H1 (cell line): Measurements from ENCODE around the gene MESD. TPM values are rescaled to one million over a fixed set of nuclear protein-coding genes. Genes with fewer than 3 reads are reported as not detected.

Experiments
- CTCF ChIA-PET: fragments of 300-600 bp; sonication (Branson Sonifier 250); formaldehyde crosslinking; loops from one replicate; lab custom pipeline; 2021; ENCODE audit not compliant: partially characterized antibody; lab: Charles Lee
- POLR2A ChIA-PET: fragments of 300-600 bp; sonication (Branson Sonifier 250); formaldehyde crosslinking; loops from one replicate; lab custom pipeline; 2021; ENCODE audit warnings: inconsistent platforms; ENCODE audit not compliant: partially characterized antibody; lab: Charles Lee
- DNase-seq, 2 experiments: peaks; one replicate each; pipeline versions ENCODE4 v3.0.0 to v3.0.0-alpha.2; 2010 to 2022; ENCODE audit warnings: low spot score in 2 of 2, low read depth in 1 of 2, mixed read lengths in 1 of 2
- FAIRE-seq: peaks from 2 replicates; lab custom pipeline; 2011; peaks lifted over from hg19 to GRCh38; lab: Jason Lieb, UNC
- H2AFZ ChIP-seq: 2 replicates; pipeline ENCODE4 v1.8.1; 2012; ENCODE audit warnings: low read length, inconsistent platforms
- H2AK5ac ChIP-seq: 2 replicates; pipeline ENCODE4 v1.6.1; 2013; ENCODE audit warnings: low read depth, low read length
- H2BK120ac ChIP-seq: replicated peaks from 2 replicates; pipeline ENCODE3; 2013; ENCODE audit warnings: low read depth, low read length, inconsistent platforms
- H2BK12ac ChIP-seq: 2 replicates; pipeline ENCODE4 v1.6.1; 2013; ENCODE audit warnings: low read depth, low read length
- H2BK15ac ChIP-seq: 2 replicates; pipeline ENCODE4 v1.6.1; 2013; ENCODE audit warnings: low read length
- H2BK20ac ChIP-seq: 2 replicates; pipeline ENCODE4 v1.6.1; 2013; ENCODE audit warnings: low read length
- H2BK5ac ChIP-seq: 2 replicates; pipeline ENCODE4 v1.6.1; 2013; ENCODE audit warnings: low read depth, low read length
- H3K14ac ChIP-seq: 2 replicates; pipeline ENCODE4 v1.6.1; 2013; ENCODE audit warnings: inconsistent platforms; ENCODE audit not compliant: insufficient read length
- H3K18ac ChIP-seq: 2 replicates; pipeline ENCODE4 v1.6.1; 2013; ENCODE audit warnings: low read length; ENCODE audit errors: extremely low read depth
- H3K23ac ChIP-seq: 2 replicates; pipeline ENCODE4 v1.6.1; 2013; ENCODE audit warnings: inconsistent platforms; ENCODE audit not compliant: insufficient read length
- H3K23me2 ChIP-seq: 2 replicates; pipeline ENCODE4 v1.6.1; 2013; ENCODE audit warnings: low read depth, low read length
- H3K27ac ChIP-seq: 2 replicates; pipeline ENCODE4 v1.6.1; 2011; ENCODE audit warnings: low read depth, low read length, inconsistent platforms
- H3K27me3 ChIP-seq, 4 experiments: replicated peaks in 1 of 4; 1 replicate in 1 of 4; 2 replicates in 3 of 4; pipeline versions ENCODE4 v1.6.1 to v1.8.1; 2011 to 2013; ENCODE audit warnings: low read length in 3 of 4, mild to moderate bottlenecking in 3 of 4, inconsistent platforms in 2 of 4, mixed read lengths in 2 of 4, moderate library complexity in 1 of 4; ENCODE audit not compliant: control insufficient read depth in 3 of 4, insufficient read depth in 3 of 4; ENCODE audit errors: extremely low read depth in 1 of 4
- H3K36me3 ChIP-seq, 4 experiments: 2 replicates each; pipeline versions ENCODE4 v1.6.1 to v1.8.1; 2011 to 2013; ENCODE audit warnings: mild to moderate bottlenecking in 4 of 4, low read length in 3 of 4, moderate library complexity in 2 of 4, control low read depth in 1 of 4, inconsistent platforms in 1 of 4; ENCODE audit not compliant: insufficient read depth in 4 of 4, control insufficient read depth in 2 of 4
- H3K4ac ChIP-seq: replicated peaks from 2 replicates; pipeline ENCODE3; 2013; ENCODE audit warnings: low read length, low read depth, mixed read lengths, inconsistent platforms; ENCODE audit not compliant: insufficient read length
- H3K4me1 ChIP-seq, 4 experiments: replicated peaks in 1 of 4; 1 replicate in 1 of 4; 2 replicates in 3 of 4; pipeline versions ENCODE4 v1.6.1 to v1.8.1; 2011 to 2013; ENCODE audit warnings: low read length in 3 of 4, inconsistent platforms in 2 of 4, mixed read lengths in 1 of 4; ENCODE audit not compliant: insufficient read depth in 4 of 4, control insufficient read depth in 3 of 4
- H3K4me2 ChIP-seq, 2 experiments: 2 replicates each; pipeline versions ENCODE4 v1.6.1 to v1.8.1; 2011 to 2013; ENCODE audit warnings: low read depth in 2 of 2, low read length in 2 of 2, control low read depth in 1 of 2, inconsistent platforms in 1 of 2, mild to moderate bottlenecking in 1 of 2; ENCODE audit not compliant: insufficient read depth in 1 of 2
- H3K4me3 ChIP-seq, 4 experiments: fragments of 200-600, 300-600 bp in 1 of 4; sonication (generic), shearing (Covaris generic), sonication (Bioruptor Twin) in 1 of 4; 2 replicates each; pipeline versions ENCODE4 v1.5.1 to v1.8.1; 2011 to 2016; ENCODE audit warnings: low read length in 4 of 4, low read depth in 3 of 4, control low read depth in 2 of 4, inconsistent platforms in 2 of 4, mild to moderate bottlenecking in 2 of 4, mixed read lengths in 1 of 4, moderate library complexity in 1 of 4; ENCODE audit not compliant: insufficient read depth in 2 of 4; ENCODE audit errors: extremely low read depth in 1 of 4
- H3K56ac ChIP-seq: replicated peaks from 2 replicates; pipeline ENCODE3; 2013; ENCODE audit warnings: low read depth, mild to moderate bottlenecking, mixed read lengths, low read length, inconsistent platforms; ENCODE audit not compliant: insufficient read length
- H3K79me1 ChIP-seq: 2 replicates; pipeline ENCODE4 v1.6.1; 2013; ENCODE audit warnings: low read depth, low read length, control low read depth
- H3K79me2 ChIP-seq, 2 experiments: 2 replicates each; pipeline versions ENCODE4 v1.6.1 to v1.8.1; 2012 to 2013; ENCODE audit warnings: low read length in 2 of 2, mild to moderate bottlenecking in 2 of 2, inconsistent platforms in 1 of 2; ENCODE audit not compliant: insufficient read depth in 2 of 2, control insufficient read depth in 1 of 2
- H3K9ac ChIP-seq, 4 experiments: replicated peaks in 1 of 4; 1 replicate in 1 of 4; 2 replicates in 3 of 4; pipeline versions ENCODE4 v1.6.1 to v1.8.1; 2011 to 2013; ENCODE audit warnings: low read depth in 3 of 4, low read length in 3 of 4, control low read depth in 2 of 4, mild to moderate bottlenecking in 2 of 4, moderate library complexity in 2 of 4, inconsistent platforms in 1 of 4; ENCODE audit errors: extremely low read depth in 1 of 4
- H3K9me3 ChIP-seq, 2 experiments: 2 replicates each; pipeline versions ENCODE4 v1.6.1 to v1.8.1; 2012 to 2013; ENCODE audit warnings: mild to moderate bottlenecking in 2 of 2, moderate library complexity in 2 of 2, control low read depth in 1 of 2, inconsistent platforms in 1 of 2, low read depth in 1 of 2, low read length in 1 of 2, mixed read lengths in 1 of 2; ENCODE audit not compliant: insufficient read depth in 2 of 2
- H4K20me1 ChIP-seq, 2 experiments: replicated peaks in 1 of 2; 2 replicates each; pipeline versions ENCODE3 to v1.8.1; 2011 to 2013; ENCODE audit warnings: inconsistent platforms in 2 of 2, low read length in 2 of 2, mild to moderate bottlenecking in 1 of 2; ENCODE audit not compliant: insufficient read depth in 2 of 2, control insufficient read depth in 1 of 2
- H4K5ac ChIP-seq: 2 replicates; pipeline ENCODE4 v1.6.1; 2013; ENCODE audit warnings: low read length, low read depth, mixed read lengths, inconsistent platforms; ENCODE audit not compliant: insufficient read length
- H4K8ac ChIP-seq: 2 replicates; pipeline ENCODE4 v1.8.0; 2013; ENCODE audit warnings: mild to moderate bottlenecking, moderate library complexity, low read length, inconsistent platforms; ENCODE audit not compliant: insufficient read depth; ENCODE audit errors: extremely low read depth
- H4K91ac ChIP-seq: replicated peaks from 2 replicates; pipeline ENCODE3; 2013; ENCODE audit warnings: low read length, mixed read lengths, inconsistent platforms; ENCODE audit not compliant: insufficient read length
- ATF2 ChIP-seq: IDR thresholded peaks from 2 replicates; pipeline ENCODE4 v1.6.1; 2012; ENCODE audit warnings: low read length, inconsistent platforms
- BRCA1 ChIP-seq: IDR thresholded peaks from 2 replicates; pipeline ENCODE4 v1.6.1; 2012; ENCODE audit warnings: low read depth, low read length, improper control_type of control experiment
- CBX8 ChIP-seq: fragments of 300-800, 300-1000 bp; sonication (generic); IDR thresholded peaks from 2 replicates; pipeline ENCODE4 v1.7.1; 2016; ENCODE audit warnings: low read depth, low read length, borderline replicate concordance
- EZH2 ChIP-seq: fragments of 200-600 bp; sonication (generic); IDR thresholded peaks from 2 replicates; pipeline ENCODE4 v1.7.1; 2012; ENCODE audit warnings: low read depth, mild to moderate bottlenecking, moderate library complexity, low read length, inconsistent platforms; ENCODE audit not compliant: severe bottlenecking
- KDM5A ChIP-seq: fragments of 200-600 bp; IDR thresholded peaks from 2 replicates; pipeline ENCODE4 v1.7.1; 2012; ENCODE audit warnings: mild to moderate bottlenecking, low read length, inconsistent platforms, mixed read lengths
- MAFK ChIP-seq: IDR thresholded peaks from 2 replicates; pipeline ENCODE4 v1.6.1; 2012; ENCODE audit warnings: low read depth, mild to moderate bottlenecking, improper control_type of control experiment, low read length
- PHF8 ChIP-seq: fragments of 200-600 bp; sonication (generic); conservative IDR thresholded peaks from 2 replicates; pipeline ENCODE4 v1.7.1; 2012; ENCODE audit warnings: low read depth, mild to moderate bottlenecking, inconsistent platforms, low read length, moderate library complexity
- RFX5 ChIP-seq: IDR thresholded peaks from 2 replicates; pipeline ENCODE4 v1.6.1; 2011; ENCODE audit warnings: low read depth, low read length, improper control_type of control experiment, borderline replicate concordance
- SAP30 ChIP-seq: fragments of 300-600 bp; sonication (generic); IDR thresholded peaks from 2 replicates; pipeline ENCODE4 v1.7.1; 2012; ENCODE audit warnings: low read length, moderate library complexity, mild to moderate bottlenecking, inconsistent platforms; ENCODE audit not compliant: insufficient read depth, insufficient replicate concordance
- TAF1 ChIP-seq: IDR thresholded peaks from 2 replicates; pipeline ENCODE4 v1.6.1; 2011; ENCODE audit warnings: mild to moderate bottlenecking, low read depth, low read length
- TBP ChIP-seq: IDR thresholded peaks from 2 replicates; pipeline ENCODE4 v1.6.1; 2011; ENCODE audit warnings: low read depth, low read length, improper control_type of control experiment
- TEAD4 ChIP-seq: IDR thresholded peaks from 2 replicates; pipeline ENCODE4 v1.6.1; 2012; ENCODE audit warnings: low read depth, low read length, inconsistent platforms, mixed read lengths
- WGBS, 2 experiments: shearing (Covaris generic) in 1 of 2; methylation state at CpG; one replicate each; pipeline versions ENCODE4 v1.1.6 to v1.1.7; 2013 to 2015; ENCODE audit warnings: low lambda C conversion rate in 2 of 2, mixed read lengths in 2 of 2, inconsistent platforms in 1 of 2, low coverage in 1 of 2, missing lambda C conversion rate in 1 of 2; ENCODE audit not compliant: insufficient replicate concordance in 2 of 2, insufficient coverage in 1 of 2, insufficient read length in 1 of 2; ENCODE audit errors: extremely low coverage in 1 of 2, missing lambda C conversion rate in 1 of 2; 5-methylcytosine and 5-hydroxymethylcytosine counted together
- polyA plus RNA-seq, 7 experiments: library from polyadenylated mRNA; depleted of rRNA in 3 of 7; stranded (reverse) in 5 of 7; unstranded in 2 of 7; fragments of >200 nt in 5 of 7; fragments of 200-250 nt in 2 of 7; gene quantifications; 1 replicate in 5 of 7; 2 replicates in 1 of 7; 4 replicates in 1 of 7; pipeline versions ENCODE4 v1.2.1 to v1.2.3, GENCODE V29; 2011 to 2013; ENCODE audit warnings: missing spikeins in 2 of 7, mixed read lengths in 2 of 7
- total RNA-seq: library from RNA; stranded (reverse); fragmentation: NEBNext Ultra II Directional; extraction: Animal tissue kit (Norgen Biotek cat#: 25700); gene quantifications from 2 replicates; pipeline ENCODE4 v1.2.1, GENCODE V29; 2021

MESD gene
- total and polyA plus RNA-seq, 2 of the 8 experiments (the other 6 are each of a cell fraction or from before 2014, with no cell fraction given): 11.0 to 28.3 TPM

DNA sequence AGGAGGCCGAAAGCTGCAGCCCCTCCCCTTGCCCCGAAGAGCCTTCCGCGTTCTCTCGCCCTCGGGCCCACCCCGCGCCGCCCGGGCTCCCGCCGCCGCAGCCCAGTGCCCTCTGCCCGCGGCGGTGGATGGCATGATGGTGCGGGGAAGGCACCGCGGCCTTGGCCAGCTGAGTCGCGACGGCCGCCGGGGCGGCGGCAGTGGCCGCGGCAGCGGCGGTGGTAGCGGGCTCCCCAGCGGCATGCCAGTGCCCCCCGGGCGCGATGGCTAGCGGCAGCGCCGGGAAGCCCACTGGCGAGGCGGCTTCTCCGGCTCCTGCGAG, 12.4 kb upstream of the MESD start:
- no peaks in the 10 kb centered on the region for H3K79me2 ChIP-seq
- ChIA-PET POLR2A (interaction anchor here (0.8 to 2.9 kb wide), 13 partner anchors 9 to 265 kb away, joined by 3 to 8 read pairs (median 4); no protein-coding TSS in a partner anchor), CTCF (interaction anchor here (1.2 to 1.8 kb wide), 5 partner anchors 20 to 264 kb away, joined by 3 to 12 read pairs (median 3); partner anchors contain the start of gene CEMIP)
- H3K4me2 ChIP-seq: peak overlapping the region; percentile 76 to 80
- no peak overlapping the region for H4K91ac ChIP-seq
- no peak overlapping the region for H2AFZ ChIP-seq
- H3K23me2 ChIP-seq: peaks cover 17% of the 10 kb centered on the region; the same call in 1 of the 2 replicates
- DNase-seq: peak in 1 of 2 experiments; percentile 71
- H4K5ac ChIP-seq: no peak overlapping the region
- no peak overlapping the region for H3K14ac ChIP-seq
- FAIRE-seq: no peak
- peaks cover 2% of the 10 kb centered on the region; the same call in 1 of the 2 replicates for H3K79me1 ChIP-seq
- peaks cover 0 to 12% (median 9%) of the 10 kb centered on the region in 4 experiments; a peak in 5 of 7 replicates for H3K27me3 ChIP-seq
- H3K23ac ChIP-seq: no peak overlapping the region
- H3K56ac ChIP-seq: no peak overlapping the region
- H4K8ac ChIP-seq: peak overlapping the region; percentile 14; the same call in 1 of the 2 replicates
- H2BK15ac ChIP-seq: no peak overlapping the region
- no peaks in the 10 kb centered on the region; a peak in 1 of 4 replicates for H3K9me3 ChIP-seq
- WGBS, 2 experiments: 3% methylated on average over 12 of the region's 42 CpGs; no CpG with 5 or more reads in 1 of the 2 experiments
- no peak overlapping the region for H2BK120ac ChIP-seq
- H3K4me3 ChIP-seq: peak overlapping the region; percentile 70 to 90 (median 81)
- H3K18ac ChIP-seq: no peak overlapping the region; the same call in 1 of the 2 replicates
- no peak overlapping the region for H2BK5ac ChIP-seq
- H2BK20ac ChIP-seq: no peak overlapping the region
- peaks cover 2 to 8% of the 10 kb centered on the region in 2 experiments for H4K20me1 ChIP-seq
- H2BK12ac ChIP-seq: no peak overlapping the region
- H3K4ac ChIP-seq: no peak overlapping the region
- no peaks in the 10 kb centered on the region; a peak in 1 of 8 replicates for H3K36me3 ChIP-seq
- no peak overlapping the region for H2AK5ac ChIP-seq
- peak overlapping the region in 1 of 4 experiments; percentile 55; a peak in 1 of 7 replicates for H3K9ac ChIP-seq
- peaks cover 0 to 8% (median 5%) of the 10 kb centered on the region in 4 experiments; a peak in 4 of 7 replicates for H3K4me1 ChIP-seq
- H3K27ac ChIP-seq: no peak overlapping the region
- no peak for TF ChIP-seq TBP
- no peak for TF ChIP-seq RFX5
- TF ChIP-seq ATF2: no peak
- TF ChIP-seq MAFK: no peak
- TF ChIP-seq PHF8: no peak
- TF ChIP-seq SAP30: no peak
- TF ChIP-seq TEAD4: no peak
- TF ChIP-seq CBX8: no peak
- no peak for TF ChIP-seq EZH2
- no peak for TF ChIP-seq BRCA1
- no peak; the same call in 1 of the 2 replicates for TF ChIP-seq TAF1
- TF ChIP-seq KDM5A: no peak
